Common myeloid progenitor, CD34-positive (primary cell): Measurements from ENCODE around the gene ARHGAP29.

Source experiments
- CTCF ChIA-PET: fragments of 350-600 bp; sonication (Branson Sonifier 250); formaldehyde crosslinking; loops from one replicate; lab custom pipeline; 2021; ENCODE audit warnings: antibody characterized with exemption; lab: Charles Lee
- POLR2A ChIA-PET: fragments of 350-600 bp; sonication (Branson Sonifier 250); formaldehyde crosslinking; loops from one replicate; lab custom pipeline; 2021; ENCODE audit warnings: antibody characterized with exemption; lab: Charles Lee
- DNase-seq, 3 donors: peaks; one replicate each; pipeline versions ENCODE4 v3.0.0 to v3.0.0-alpha.2; 2013
- H3K27ac ChIP-seq, 2 experiments: 1 replicate in 1 of 2; 2 replicates in 1 of 2; pipeline ENCODE4 v1.7.0; 2013; ENCODE audit warnings: inconsistent platforms in 2 of 2, low read length in 2 of 2, mild to moderate bottlenecking in 2 of 2, low read depth in 1 of 2, moderate library complexity in 1 of 2; ENCODE audit not compliant: severe bottlenecking in 2 of 2, insufficient read depth in 1 of 2, poor library complexity in 1 of 2
- H3K27me3 ChIP-seq, 5 experiments: replicated peaks in 2 of 5; 1 replicate in 3 of 5; 2 replicates in 2 of 5; pipeline versions ENCODE4 v1.6.1 to v1.7.0; 2013; ENCODE audit warnings: low read length in 4 of 5, mild to moderate bottlenecking in 2 of 5, moderate library complexity in 2 of 5, inconsistent platforms in 1 of 5; ENCODE audit not compliant: insufficient read depth in 5 of 5, control insufficient read depth in 4 of 5
- H3K36me3 ChIP-seq, 4 experiments: 1 replicate in 2 of 4; 2 replicates in 2 of 4; pipeline versions ENCODE4 v1.6.1 to v1.7.0; 2013; ENCODE audit warnings: low read length in 3 of 4, control low read depth in 1 of 4, mild to moderate bottlenecking in 1 of 4; ENCODE audit not compliant: control insufficient read depth in 4 of 4, insufficient read depth in 4 of 4
- H3K4me1 ChIP-seq, 4 experiments: 1 replicate in 3 of 4; 2 replicates in 1 of 4; pipeline versions ENCODE4 v1.6.1 to v1.7.1; 2013; ENCODE audit warnings: low read length in 3 of 4, mild to moderate bottlenecking in 3 of 4, control low read depth in 1 of 4, inconsistent platforms in 1 of 4, moderate library complexity in 1 of 4; ENCODE audit not compliant: control insufficient read depth in 4 of 4, insufficient read depth in 4 of 4; ENCODE audit errors: control extremely low read depth in 1 of 4
- H3K4me3 ChIP-seq, 7 experiments: 1 replicate in 4 of 7; 2 replicates in 3 of 7; pipeline versions ENCODE4 v1.5.1 to v1.7.0; 2013; ENCODE audit warnings: mild to moderate bottlenecking in 7 of 7, low read length in 6 of 7, moderate library complexity in 6 of 7, inconsistent platforms in 2 of 7, low read depth in 2 of 7, control low read depth in 1 of 7; ENCODE audit not compliant: insufficient read depth in 4 of 7, control insufficient read depth in 1 of 7; ENCODE audit errors: extremely low read depth in 1 of 7
- H3K9me3 ChIP-seq, 5 experiments: 1 replicate in 4 of 5; 2 replicates in 1 of 5; pipeline versions ENCODE4 v1.6.1 to v1.7.1; 2013; ENCODE audit warnings: low read length in 4 of 5, mild to moderate bottlenecking in 2 of 5, inconsistent platforms in 1 of 5, low read depth in 1 of 5, moderate library complexity in 1 of 5; ENCODE audit not compliant: control insufficient read depth in 4 of 5, insufficient read depth in 2 of 5; ENCODE audit errors: control extremely low read depth in 1 of 5
- WGBS: methylation state at CpG from one replicate; pipeline ENCODE4 v1.1.5; 2013; ENCODE audit not compliant: insufficient coverage; 5-methylcytosine and 5-hydroxymethylcytosine counted together

Gene ARHGAP29

DNA sequence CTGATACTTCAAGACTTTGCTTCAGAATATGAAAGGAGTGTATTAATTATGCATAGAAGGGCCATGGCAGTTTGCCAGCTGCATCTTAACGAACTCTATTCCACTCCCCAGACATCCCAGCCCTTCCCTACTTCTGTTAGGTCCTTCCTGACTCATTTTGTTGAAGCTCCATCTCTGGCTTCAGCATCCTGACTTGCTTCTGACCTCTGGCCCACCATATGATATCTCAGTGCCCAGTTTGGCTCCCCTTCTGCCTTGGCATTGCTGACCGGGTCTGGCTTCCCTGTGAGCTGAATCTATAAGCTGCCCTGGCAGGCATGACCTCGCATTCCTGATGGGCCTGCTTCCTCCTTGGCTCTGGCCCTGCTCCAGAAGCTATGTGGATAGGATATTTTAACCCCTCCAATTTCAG is 27.6 kb upstream of the ARHGAP29 start:
- WGBS = 94% methylated on average over 2 of the region's 3 CpGs
- CTCF ChIA-PET = interaction anchor here (1.4 kb wide), 1 partner anchor 220 kb away, joined by 5 read pairs; no protein-coding TSS in a partner anchor

DNA sequence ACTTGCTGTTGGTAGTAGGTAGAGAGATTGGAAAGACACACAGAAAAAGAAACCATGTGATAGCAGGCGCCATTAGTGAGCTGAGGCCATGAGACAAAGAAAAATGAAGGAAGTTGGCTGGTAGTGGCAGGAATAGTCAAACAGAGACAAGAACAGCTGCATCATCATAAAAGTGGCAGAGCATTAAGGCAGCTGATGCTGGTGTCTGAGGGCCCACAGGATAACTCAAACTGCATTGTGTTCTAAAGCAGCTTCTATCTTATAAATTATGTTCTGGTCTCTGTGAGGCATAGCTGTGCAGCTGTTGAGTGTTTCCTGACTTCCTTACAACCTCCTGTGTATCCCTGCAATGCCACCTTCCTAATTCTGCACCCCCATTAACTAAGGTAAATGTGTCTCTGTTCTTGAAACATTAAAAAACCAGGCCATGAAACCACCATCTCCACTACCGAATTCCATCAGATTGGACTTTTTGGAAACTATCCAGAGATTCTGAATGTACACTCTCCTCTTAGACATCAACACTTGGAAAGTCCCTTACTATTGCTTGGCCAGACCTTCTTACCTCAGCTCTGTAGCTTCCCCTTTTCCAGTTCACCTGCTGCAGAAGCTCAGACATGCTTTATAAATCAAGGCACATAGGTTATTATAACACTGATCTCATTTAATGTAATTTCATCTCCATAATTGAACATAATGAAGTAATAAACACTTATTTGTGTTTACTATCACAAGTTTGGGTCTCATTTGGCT is 23.4 kb upstream of the ARHGAP29 start:
- no peak for DNase-seq
- Histone ChIP-seq H3K9me3 (no peaks in the 10 kb centered on the region), H3K36me3 (no peaks in the 10 kb centered on the region), H3K27me3 (peaks cover 0 to 1% (median 0%) of the 10 kb centered on the region in 5 experiments), H3K27ac (no peak overlapping the region), H3K4me1 (no peaks in the 10 kb centered on the region), H3K4me3 (no peak overlapping the region)
- 100% methylated on average over 1 of the region's 2 CpGs for WGBS
- ChIA-PET CTCF (interaction anchor here (0.9 to 3.3 kb wide), 3 partner anchors 9 to 198 kb away, joined by 4 to 16 read pairs (median 5); no protein-coding TSS in a partner anchor), POLR2A (no interaction called here)

More for the DNA sequence above, 27.6 kb upstream of the ARHGAP29 start:
- no peaks in the 10 kb centered on the region for H3K27me3 ChIP-seq
- no peaks in the 10 kb centered on the region for H3K4me1 ChIP-seq
- H3K36me3 ChIP-seq = no peaks in the 10 kb centered on the region
- DNase-seq = no peak
- no peak overlapping the region for H3K27ac ChIP-seq
- POLR2A ChIA-PET = no interaction called here
- no peak overlapping the region for H3K4me3 ChIP-seq
- peaks cover 0 to 2% (median 0%) of the 10 kb centered on the region in 5 experiments for H3K9me3 ChIP-seq

DNA sequence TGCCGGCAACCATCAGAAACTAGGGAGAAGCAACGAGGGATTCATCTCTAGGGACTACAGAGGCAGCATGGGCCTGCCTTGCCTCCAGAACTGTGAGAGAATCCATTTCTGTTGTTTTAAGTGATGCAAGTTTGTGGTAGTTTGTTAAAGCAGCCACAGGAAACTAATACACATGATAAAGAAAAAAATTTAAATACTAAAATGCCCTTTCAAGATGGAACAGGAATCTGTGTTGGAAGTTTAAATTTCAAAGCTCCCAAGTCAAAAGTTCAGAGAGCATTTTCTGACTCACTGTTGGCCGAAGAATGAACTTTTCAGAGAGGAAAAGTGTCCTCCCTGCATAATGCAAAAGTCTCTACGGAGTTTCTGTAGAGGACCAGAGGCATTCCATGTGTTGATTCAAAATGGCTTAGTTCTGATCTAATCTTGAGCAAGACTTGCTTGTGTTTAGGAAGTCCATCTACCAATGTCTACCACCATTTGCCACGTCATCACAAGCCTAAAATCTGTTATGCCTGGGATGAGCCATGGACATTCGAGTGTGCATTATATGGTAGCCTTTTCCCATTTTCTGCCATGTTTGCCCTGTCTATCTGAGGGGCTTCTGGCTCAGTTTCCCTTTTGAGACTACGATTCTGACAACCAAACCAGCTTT is 22.4 kb upstream of the ARHGAP29 start:
- Histone ChIP-seq H3K9me3 (no peaks in the 10 kb centered on the region), H3K27ac (no peak overlapping the region), H3K27me3 (peaks cover 0 to 6% (median 0%) of the 10 kb centered on the region in 5 experiments), H3K36me3 (no peaks in the 10 kb centered on the region), H3K4me3 (no peak overlapping the region), H3K4me1 (no peaks in the 10 kb centered on the region)
- DNase-seq = no peak
- CTCF ChIA-PET = interaction anchor here (1.3 to 3.3 kb wide), 4 partner anchors 16 to 197 kb away, joined by 3 to 16 read pairs (median 4); no protein-coding TSS in a partner anchor
- WGBS = 98% methylated on average over 5 of the region's 7 CpGs
- POLR2A ChIA-PET = no interaction called here

DNA sequence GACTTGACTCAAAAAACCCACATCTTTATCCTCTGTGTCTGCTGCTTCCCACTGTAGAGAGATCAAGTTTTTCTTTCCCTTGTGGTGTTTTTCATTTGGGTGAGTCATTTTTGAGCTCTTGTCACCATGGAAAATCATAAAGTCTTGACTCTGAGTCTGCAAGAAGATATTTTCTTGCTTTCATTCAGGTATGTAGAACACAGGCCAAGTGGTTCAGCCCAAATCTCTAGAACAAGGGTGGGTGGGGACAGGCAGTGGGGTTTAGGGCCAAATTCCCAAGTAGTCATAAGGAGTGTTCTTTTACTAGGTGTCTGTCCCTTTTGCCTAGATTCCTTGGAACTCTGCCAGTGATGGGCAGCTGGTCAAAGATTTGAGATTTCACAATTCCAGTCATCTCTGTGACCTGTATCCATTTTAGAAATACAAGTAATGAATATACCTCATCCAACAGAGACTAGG is 21.5 kb upstream of the ARHGAP29 start:
- ChIA-PET POLR2A (no interaction called here), CTCF (interaction anchor here (1.4 to 1.5 kb wide), 3 partner anchors 15 to 71 kb away, joined by 3 to 4 read pairs (median 3); no protein-coding TSS in a partner anchor)
- Histone ChIP-seq H3K27ac (no peak overlapping the region), H3K27me3 (peaks cover 0 to 6% (median 0%) of the 10 kb centered on the region in 5 experiments), H3K4me1 (no peaks in the 10 kb centered on the region), H3K36me3 (no peaks in the 10 kb centered on the region), H3K4me3 (no peak overlapping the region), H3K9me3 (no peaks in the 10 kb centered on the region)
- no peak for DNase-seq

DNA sequence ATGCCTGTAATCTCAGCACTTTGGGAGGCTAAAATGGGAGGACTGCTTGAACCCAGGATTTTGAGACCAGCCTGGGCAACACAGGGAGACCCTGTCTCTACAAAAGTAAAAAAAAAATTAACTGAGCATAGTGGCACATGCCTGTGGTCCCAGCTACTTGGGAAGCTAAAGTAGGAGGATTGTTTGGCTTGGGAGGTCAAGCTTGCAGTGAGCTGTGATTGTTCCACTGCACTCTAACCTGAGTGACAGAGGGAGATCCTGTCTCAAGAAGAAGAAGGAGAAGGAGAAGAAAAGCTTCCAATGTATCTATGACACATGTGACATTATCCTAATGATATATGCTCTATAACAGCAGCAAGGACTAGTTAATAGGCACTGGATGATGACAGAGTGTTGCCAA is 20.1 kb upstream of the ARHGAP29 start:
- Histone ChIP-seq H3K4me1 (no peaks in the 10 kb centered on the region), H3K27me3 (peaks cover 0 to 6% (median 0%) of the 10 kb centered on the region in 5 experiments), H3K9me3 (no peaks in the 10 kb centered on the region), H3K27ac (no peak overlapping the region), H3K36me3 (no peaks in the 10 kb centered on the region), H3K4me3 (no peak overlapping the region)
- POLR2A ChIA-PET = no interaction called here
- CTCF ChIA-PET = interaction anchor here (0.7 to 1.5 kb wide), 3 partner anchors 11 to 77 kb away, joined by 3 to 4 read pairs (median 4); no protein-coding TSS in a partner anchor
- DNase-seq = no peak

DNA sequence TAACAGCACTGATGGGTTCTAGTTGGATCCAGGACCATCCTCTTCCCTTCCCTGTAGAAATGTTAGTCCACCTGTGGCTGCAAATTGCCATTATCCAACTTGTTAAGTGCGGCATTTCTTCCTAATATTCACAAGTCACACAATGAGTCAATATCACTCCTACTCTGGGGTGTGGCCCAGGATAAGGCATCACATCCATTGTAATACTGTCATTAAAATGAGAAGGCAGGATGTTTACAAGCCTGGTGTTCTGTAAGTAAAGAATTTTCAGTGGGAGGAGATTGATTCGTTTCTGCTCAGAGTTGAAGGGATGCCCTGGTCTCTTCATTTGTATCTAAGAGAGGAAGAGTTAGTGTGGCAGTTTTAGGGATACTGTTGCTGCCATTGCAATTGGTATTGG is 18.1 kb upstream of the ARHGAP29 start:
- ChIA-PET CTCF (interaction anchor here (0.6 to 1.9 kb wide), 5 partner anchors 10 to 155 kb away, joined by 3 to 4 read pairs (median 3); no protein-coding TSS in a partner anchor), POLR2A (no interaction called here)
- Histone ChIP-seq H3K9me3 (no peaks in the 10 kb centered on the region), H3K27ac (no peak overlapping the region), H3K4me3 (no peak overlapping the region), H3K27me3 (peaks cover 0 to 10% (median 0%) of the 10 kb centered on the region in 5 experiments), H3K36me3 (no peaks in the 10 kb centered on the region), H3K4me1 (no peaks in the 10 kb centered on the region)
- DNase-seq = no peak
- WGBS = 83% methylated on average over 1 of the region's 2 CpGs
